HG03457 (cell line): ENCODE measurements around the gene CDYL2.

Experiments used
- ATAC-seq: cut with Tn5 transposase; IDR thresholded peaks from one replicate; pipeline ENCODE4 v1.9.1; 2021; ENCODE audit warnings: moderate number of reproducible peaks; ENCODE audit not compliant: unreplicated experiment

Gene CDYL2

GRCh38 chr16:80604600-80605355 is 199.6 kb downstream of the CDYL2 start:
- no peak for ATAC-seq

DNA sequence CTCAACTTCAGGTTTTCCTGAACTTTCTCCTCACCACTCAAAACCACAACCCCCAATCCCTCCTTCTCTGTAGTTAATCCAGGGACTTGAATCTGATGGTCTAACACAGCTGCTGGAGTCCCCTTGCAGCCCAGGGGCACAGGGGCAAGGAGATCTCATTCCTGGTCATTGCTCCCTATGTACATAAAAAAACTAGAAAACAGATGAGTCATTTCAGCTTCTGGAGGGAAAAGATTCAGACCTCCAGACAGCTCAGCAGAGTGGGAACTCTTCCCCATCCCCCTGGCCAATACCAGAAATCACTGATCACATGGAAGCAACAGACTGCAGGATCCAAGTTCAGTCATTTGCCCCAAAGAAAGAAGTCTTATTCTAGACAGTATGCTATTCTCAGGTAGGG is 201.5 kb downstream of the CDYL2 start:
- no peak for ATAC-seq

- ATAC-seq, result no peak
These were observed 203.2 kb downstream of the CDYL2 start for GRCh38 chr16:80601182-80601581.

- ATAC-seq, result no peak
These were observed 204.9 kb downstream of the CDYL2 start for GRCh38 chr16:80599466-80599865.

- ATAC-seq, result no peak
These were observed 207.7 kb downstream of the CDYL2 start for GRCh38 chr16:80596507-80597207.

- ATAC-seq, result no peak
These were observed 209.6 kb downstream of the CDYL2 start for GRCh38 chr16:80594756-80595155.

GRCh38 chr16:80592273-80592672 is 212.1 kb downstream of the CDYL2 start:
- ATAC-seq, result no peak

DNA sequence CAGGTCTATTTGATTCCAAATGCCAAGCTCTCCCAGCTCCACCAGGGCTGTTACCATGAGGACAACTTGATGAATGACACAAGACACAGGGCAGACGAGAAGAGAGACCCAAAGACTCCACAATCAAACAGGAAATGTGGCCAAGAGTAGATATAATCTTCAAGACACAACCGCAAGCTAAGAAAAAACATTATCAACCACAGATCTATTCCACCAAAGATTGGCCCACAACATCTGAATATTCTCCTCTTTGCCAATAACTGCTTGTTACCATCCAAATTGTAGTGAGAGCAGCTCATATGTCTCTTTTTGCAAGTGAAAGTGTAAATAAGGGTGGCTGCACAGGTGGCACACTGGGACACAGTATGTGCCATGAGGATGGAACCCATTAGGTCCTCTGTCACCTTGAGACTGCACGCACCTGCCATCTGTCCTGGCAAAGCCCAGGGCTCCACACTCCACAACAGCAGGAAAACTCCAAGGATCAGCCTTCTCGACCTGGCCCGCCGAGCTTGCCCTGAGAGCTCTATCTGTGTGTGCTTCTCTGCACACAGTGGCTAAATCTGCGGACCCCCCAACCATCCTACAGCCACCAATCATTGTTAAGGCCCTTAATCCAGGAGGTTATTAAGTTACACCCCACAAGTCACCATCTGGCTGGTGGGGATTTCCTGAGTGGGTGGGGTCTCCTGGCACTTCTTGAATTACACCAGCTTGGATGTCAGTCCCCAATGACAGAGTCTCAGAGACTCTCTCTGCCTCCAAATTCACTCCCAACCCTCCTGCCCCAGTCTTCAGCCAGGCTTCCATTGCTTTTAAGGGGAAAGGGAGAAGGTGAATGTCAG is 213.1 kb downstream of the CDYL2 start:
- peak; percentile 62 for ATAC-seq

- no peak for ATAC-seq
These were observed 217.3 kb downstream of the CDYL2 start for GRCh38 chr16:80587071-80587470.

- ATAC-seq, result no peak
These were observed 217.9 kb downstream of the CDYL2 start for GRCh38 chr16:80586476-80586875.

DNA sequence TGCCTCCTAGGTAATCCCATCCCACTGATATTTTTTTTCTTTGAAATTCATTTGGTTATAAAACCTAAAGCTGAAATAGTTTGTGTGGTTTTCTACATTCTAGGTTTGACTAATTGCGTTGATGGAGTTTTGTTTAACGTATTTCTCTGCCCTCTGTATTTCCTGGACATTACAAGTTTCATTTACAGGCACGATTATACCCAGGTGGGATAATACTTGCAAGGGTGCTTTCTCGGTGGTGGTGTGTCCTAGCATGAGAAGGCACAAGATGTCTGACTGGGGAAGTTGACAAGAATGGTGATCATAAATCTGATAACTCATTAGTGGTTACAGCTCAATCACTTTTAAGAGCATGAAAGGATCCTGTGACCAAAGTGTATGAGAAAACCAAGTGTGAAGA is 218.6 kb downstream of the CDYL2 start:
- ATAC-seq, result peak; percentile 44

DNA sequence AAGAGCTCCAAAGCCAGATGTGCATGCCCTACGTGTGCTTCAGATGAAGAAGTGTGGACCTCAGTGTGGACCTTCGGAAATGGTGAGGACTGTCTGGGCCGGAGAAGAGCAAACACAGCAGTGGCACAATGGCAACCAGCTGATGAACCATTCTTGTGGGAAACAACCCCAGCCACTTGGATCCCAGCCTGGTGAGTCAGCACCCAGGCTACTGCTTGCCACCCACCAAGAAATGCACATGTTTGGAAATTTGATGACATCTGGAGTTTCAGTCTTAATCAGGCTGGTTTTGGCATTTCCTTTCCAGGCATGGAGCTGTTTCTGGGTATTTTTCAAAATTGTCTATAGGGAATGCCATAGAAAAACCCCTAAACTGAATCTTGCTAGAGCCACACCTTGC is 220.9 kb downstream of the CDYL2 start:
- no peak for ATAC-seq

GRCh38 chr16:80580109-80580832 is 224.1 kb downstream of the CDYL2 start:
- peak; percentile 87 for ATAC-seq

DNA sequence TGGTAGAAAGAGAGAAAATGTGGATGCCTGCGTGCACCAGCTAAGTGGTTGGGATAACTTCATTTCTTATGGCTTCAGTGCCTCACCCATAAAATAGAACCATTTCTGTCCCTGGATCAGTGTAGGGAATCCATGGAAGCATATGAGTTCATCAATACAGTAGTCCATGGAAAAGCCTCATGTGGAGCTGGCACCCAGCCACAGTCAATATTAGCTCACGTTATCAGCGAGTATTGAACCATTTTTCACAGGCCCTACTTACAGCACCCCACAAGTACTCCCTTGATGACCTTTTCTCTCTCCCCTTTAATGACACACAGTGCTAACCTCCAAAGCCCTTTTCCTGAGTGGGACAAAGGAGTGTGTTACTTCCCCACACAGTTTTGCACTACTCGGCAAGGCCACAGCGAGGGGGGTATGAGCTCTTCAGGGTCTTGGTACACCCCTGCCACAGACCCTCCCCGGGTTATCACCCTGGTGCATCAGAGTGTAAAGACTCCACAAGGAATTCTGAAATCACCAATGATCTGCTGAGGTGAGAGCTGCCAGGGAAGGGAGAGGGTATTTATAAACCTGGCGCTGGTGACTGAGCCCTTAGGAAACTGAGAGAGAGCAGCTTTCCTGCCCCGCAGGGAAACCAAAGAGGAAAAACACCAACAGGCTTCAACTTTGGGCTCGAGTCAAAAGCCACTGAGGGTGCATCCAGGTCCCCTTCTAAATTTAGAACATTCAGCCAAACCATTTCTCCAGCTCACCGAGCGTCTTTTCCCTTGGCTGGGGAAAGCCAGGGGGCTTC is 226.7 kb downstream of the CDYL2 start:
- no peak for ATAC-seq

GRCh38 chr16:80576343-80576912 is 228.0 kb downstream of the CDYL2 start:
- no peak for ATAC-seq

GRCh38 chr16:80573700-80574120 is 230.7 kb downstream of the CDYL2 start:
- ATAC-seq, result no peak

DNA sequence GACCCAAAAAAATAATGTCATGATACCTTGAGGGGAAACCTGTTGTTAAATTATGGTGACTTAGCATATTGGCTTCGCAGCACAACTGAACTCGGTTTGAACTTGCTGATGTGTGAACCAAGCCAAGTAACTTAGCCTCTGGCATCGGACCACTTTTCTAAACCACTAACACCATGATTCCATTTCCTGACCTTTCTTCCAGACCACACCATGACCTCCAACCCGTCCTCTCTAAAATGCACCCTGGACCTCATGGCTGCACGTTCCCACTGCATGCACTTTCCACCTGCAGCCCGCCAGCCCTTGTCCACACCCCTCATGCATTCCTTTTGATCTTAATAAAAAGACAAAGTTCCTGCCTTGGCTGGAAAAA is 234.3 kb downstream of the CDYL2 start:
- ATAC-seq, result no peak

- no peak for ATAC-seq
These were observed 234.8 kb downstream of the CDYL2 start for GRCh38 chr16:80569440-80570105.

DNA sequence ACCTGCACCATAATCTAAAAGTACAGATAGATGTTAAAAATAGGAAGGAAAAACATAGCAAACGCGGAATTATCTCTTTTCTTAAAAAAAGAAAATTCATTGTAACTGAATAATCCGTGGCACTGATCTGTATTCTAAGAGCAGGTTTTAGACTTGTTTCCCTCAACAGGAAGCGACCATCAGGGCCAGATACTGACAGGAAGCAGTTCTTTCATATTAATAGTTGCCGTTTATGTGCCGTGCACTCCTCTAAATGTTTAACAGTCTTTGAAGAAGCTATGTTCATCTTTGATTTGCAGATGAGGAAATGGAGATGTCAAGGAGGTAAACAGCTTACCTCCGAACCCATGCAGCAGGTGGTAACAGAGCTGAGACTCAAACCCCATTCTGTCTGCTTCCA is 240.0 kb downstream of the CDYL2 start:
- ATAC-seq, result no peak
